NCI-H526 (cell line): ENCODE results near the gene GPBAR1.

Source experiments
- DNase-seq, 2 experiments: peaks; one replicate each; lab custom pipeline; 2025; lab: John Stamatoyannopoulos, UW

Gene GPBAR1

GRCh38 chr2:218244665-218245064 lies 16.1 kb upstream of the GPBAR1 start:
- no peak for DNase-seq

- no peak for DNase-seq
Measured at GRCh38 chr2:218245214-218245613, 15.6 kb upstream of the GPBAR1 start.

GRCh38 chr2:218249691-218250090 lies 11.1 kb upstream of the GPBAR1 start:
- no peak for DNase-seq

- DNase-seq: no peak
Measured at GRCh38 chr2:218252509-218253231, 8.1 kb upstream of the GPBAR1 start.

- DNase-seq: no peak
Measured at GRCh38 chr2:218253232-218253625, 7.6 kb upstream of the GPBAR1 start.

- DNase-seq: no peak
Measured at GRCh38 chr2:218255446-218255845, 5.4 kb upstream of the GPBAR1 start.

GRCh38 chr2:218256612-218257350 lies 4.0 kb upstream of the GPBAR1 start:
- no peak for DNase-seq

- DNase-seq: peak in 1 of 2 experiments; percentile 13
Measured at GRCh38 chr2:218257390-218257981, 3.3 kb upstream of the GPBAR1 start.

- DNase-seq: no peak
Measured at GRCh38 chr2:218259099-218259961, 1.5 kb upstream of the GPBAR1 start.

- no peak for DNase-seq
Measured at GRCh38 chr2:218260166-218260565, 649 bp upstream of the GPBAR1 start.

GRCh38 chr2:218261423-218262236 lies 815 bp downstream of the GPBAR1 start:
- no peak for DNase-seq

- DNase-seq: no peak
Measured at GRCh38 chr2:218262237-218262600, 1.4 kb downstream of the GPBAR1 start.

- no peak for DNase-seq
Measured at GRCh38 chr2:218262631-218263586, 2.1 kb downstream of the GPBAR1 start.

- DNase-seq: no peak
Measured at GRCh38 chr2:218263817-218264641, 3.2 kb downstream of the GPBAR1 start.

GRCh38 chr2:218264773-218265561 lies 4.2 kb downstream of the GPBAR1 start:
- DNase-seq: peak in 1 of 2 experiments; percentile 12

- no peak for DNase-seq
Measured at GRCh38 chr2:218265626-218266025, 4.8 kb downstream of the GPBAR1 start.

GRCh38 chr2:218266316-218266979 lies 5.6 kb downstream of the GPBAR1 start:
- DNase-seq: no peak

- DNase-seq: no peak
Measured at GRCh38 chr2:218267259-218267658, 6.4 kb downstream of the GPBAR1 start.
